BJ (cell line): ENCODE data around the gene PRAC1. TPM values are rescaled to one million over a fixed set of nuclear protein-coding genes. Genes with fewer than 3 reads are reported as not detected.
A peak's percentile ranks its signal among the peaks of the same experiment; 100 is the strongest.

Experiments used
- CTCF ChIA-PET: fragments of 350-600 bp; formaldehyde crosslinking; extraction: SDS; loops from one replicate; lab custom pipeline; 2021; ENCODE audit warnings: antibody characterized with exemption, inconsistent platforms; lab: Yijun Ruan, JAX
- POLR2A ChIA-PET: fragments of 300-600 bp; sonication (Branson Sonifier 250); formaldehyde crosslinking; extraction: SDS; loops from one replicate; lab custom pipeline; 2021; ENCODE audit warnings: antibody characterized with exemption; lab: Charles Lee
- DNase-seq: peaks from one replicate; pipeline ENCODE4 v3.0.0-alpha.2; 2011; ENCODE audit warnings: low read depth
- H3K27me3 ChIP-seq: 2 replicates; pipeline ENCODE4 v1.6.0; 2011; ENCODE audit warnings: low read length; ENCODE audit not compliant: control insufficient read depth, insufficient read depth
- H3K36me3 ChIP-seq: 2 replicates; pipeline ENCODE4 v1.5.1; 2011; ENCODE audit warnings: low read length; ENCODE audit not compliant: control insufficient read depth, insufficient read depth
- H3K4me3 ChIP-seq: 2 replicates; pipeline ENCODE4 v1.5.1; 2011; ENCODE audit warnings: low read depth, mild to moderate bottlenecking, control low read depth, low read length
- polyA plus RNA-seq: library from polyadenylated mRNA; depleted of rRNA; stranded (reverse); fragments of >200 nt; gene quantifications from 2 replicates; pipeline ENCODE4 v1.2.3, GENCODE V29; 2011
- TF ChIP-seq, protein P1 (sequence below): IDR thresholded peaks from 2 replicates; pipeline ENCODE4 v1.5.1; 2011; ENCODE audit warnings: low read depth, mild to moderate bottlenecking, control low read depth, inconsistent platforms, low read length, moderate library complexity; ENCODE audit not compliant: insufficient read depth

The PRAC1 gene
- polyA plus RNA-seq, 1 experiment: not detected

DNA sequence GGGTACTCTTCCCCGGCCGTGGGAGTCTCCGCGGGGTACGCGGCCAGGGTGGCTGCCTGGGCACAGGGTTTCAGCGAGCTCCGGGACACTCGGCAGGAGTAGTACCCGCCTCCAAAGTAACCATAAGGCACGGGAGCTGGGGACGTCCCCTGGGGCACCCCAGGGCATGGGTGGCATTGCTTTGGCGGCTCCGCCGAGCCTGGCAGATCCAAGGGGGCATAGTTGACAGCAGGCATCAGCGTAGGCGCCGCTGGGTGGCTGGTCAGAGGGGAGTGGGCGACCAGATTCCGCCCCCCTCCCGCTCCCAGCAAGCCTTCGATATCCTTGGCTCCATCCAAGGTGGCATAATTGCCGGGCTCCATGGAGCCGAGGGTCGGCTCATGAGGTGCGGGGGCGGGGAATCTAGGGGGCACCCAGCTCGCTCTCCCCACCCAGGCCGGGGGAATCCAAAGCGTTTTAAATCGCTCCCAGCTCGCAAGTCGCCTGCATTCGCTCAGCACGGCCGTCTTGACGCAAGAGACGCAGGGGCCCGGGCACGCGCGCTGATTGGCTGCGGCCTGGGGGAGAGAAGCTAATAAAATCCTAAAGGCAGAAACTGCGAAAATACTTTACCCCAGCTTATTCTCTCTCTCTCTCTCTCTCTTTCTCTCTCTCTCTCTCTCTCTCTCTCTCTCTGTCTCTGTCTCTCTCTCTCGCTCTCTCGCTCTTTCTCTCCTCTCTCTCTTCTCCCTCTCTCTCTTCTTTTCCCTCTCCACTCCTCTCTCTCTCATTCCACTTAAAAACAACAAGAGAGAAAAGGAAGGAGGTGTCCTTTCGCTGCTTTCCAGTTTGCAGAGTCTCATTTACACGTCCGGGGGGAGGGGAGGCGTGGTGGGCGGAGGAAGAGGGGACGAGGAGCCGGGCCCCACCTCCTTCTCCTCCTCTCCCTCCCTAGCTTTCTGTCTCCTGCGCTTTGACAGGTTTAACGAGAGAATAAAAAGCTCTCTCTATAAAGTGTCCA lies 6.2 kb upstream of the PRAC1 start, which contains the start of gene HOXB13:
HOXB13 (minus strand) TSS at position 519 of the 1,000 bp plus-strand sequence; CDS start at position 362, 157 bp downstream.
- Histone ChIP-seq H3K36me3 (no peaks in the 10 kb centered on the region), H3K27me3 (peaks cover 68% of the 10 kb centered on the region), H3K4me3 (peak within 1 kb of the TSS; percentile 43)
- TF ChIP-seq, protein P1, sequence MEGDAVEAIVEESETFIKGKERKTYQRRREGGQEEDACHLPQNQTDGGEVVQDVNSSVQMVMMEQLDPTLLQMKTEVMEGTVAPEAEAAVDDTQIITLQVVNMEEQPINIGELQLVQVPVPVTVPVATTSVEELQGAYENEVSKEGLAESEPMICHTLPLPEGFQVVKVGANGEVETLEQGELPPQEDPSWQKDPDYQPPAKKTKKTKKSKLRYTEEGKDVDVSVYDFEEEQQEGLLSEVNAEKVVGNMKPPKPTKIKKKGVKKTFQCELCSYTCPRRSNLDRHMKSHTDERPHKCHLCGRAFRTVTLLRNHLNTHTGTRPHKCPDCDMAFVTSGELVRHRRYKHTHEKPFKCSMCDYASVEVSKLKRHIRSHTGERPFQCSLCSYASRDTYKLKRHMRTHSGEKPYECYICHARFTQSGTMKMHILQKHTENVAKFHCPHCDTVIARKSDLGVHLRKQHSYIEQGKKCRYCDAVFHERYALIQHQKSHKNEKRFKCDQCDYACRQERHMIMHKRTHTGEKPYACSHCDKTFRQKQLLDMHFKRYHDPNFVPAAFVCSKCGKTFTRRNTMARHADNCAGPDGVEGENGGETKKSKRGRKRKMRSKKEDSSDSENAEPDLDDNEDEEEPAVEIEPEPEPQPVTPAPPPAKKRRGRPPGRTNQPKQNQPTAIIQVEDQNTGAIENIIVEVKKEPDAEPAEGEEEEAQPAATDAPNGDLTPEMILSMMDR: no peak
- DNase-seq: no peak
- CTCF ChIA-PET: interaction anchor here (0.5 to 10.1 kb wide), 8 partner anchors 10 to 156 kb away, joined by 3 to 152 read pairs (median 4); no protein-coding TSS in a partner anchor
- POLR2A ChIA-PET: interaction anchor here (0.7 kb wide), 1 partner anchor 400 kb away, joined by 14 read pairs; no protein-coding TSS in a partner anchor

DNA sequence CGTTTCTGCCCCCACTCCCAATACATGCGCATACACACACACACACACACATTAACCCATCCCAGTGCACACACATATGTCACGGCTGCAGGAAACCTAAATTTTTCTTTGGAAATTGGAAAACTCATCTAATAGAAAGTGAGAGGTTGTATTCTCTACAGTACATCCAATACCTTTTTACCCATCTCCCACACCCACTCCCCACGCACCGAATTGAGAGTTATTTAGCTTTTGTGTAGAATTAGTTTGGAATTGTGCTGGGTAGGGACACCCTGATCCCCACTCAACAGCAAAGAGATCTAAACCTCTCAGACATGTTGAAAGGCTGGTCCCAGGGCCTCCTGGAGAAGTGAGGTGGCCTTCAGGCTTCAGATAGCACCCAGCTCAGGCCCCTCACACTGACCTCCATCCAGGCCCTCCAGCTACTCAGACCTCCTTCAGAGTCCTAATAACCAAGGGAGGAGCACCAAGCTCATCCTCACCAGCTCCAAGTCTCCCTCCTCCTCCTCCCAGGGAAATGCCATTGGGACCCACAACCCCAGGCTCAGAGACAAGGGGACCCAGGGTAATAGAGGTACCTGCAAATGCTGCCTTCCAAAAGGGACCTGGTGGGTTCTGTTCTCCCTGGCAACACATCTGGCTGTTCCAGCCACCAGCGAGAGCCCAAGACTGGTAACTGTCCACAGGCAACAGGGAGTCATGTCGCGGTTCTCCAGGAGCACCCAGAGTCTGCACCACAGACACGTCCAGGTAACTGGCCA lies 5.3 kb upstream of the PRAC1 start:
- TF ChIP-seq, protein P1: no peak
- Histone ChIP-seq H3K4me3 (peak overlapping the region; percentile 43), H3K36me3 (no peaks in the 10 kb centered on the region), H3K27me3 (peaks cover 64% of the 10 kb centered on the region)
- POLR2A ChIA-PET: no interaction called here
- CTCF ChIA-PET: interaction anchor here (0.5 to 10.1 kb wide), 5 partner anchors 16 to 151 kb away, joined by 3 to 152 read pairs (median 5); no protein-coding TSS in a partner anchor
- DNase-seq: no peak

DNA sequence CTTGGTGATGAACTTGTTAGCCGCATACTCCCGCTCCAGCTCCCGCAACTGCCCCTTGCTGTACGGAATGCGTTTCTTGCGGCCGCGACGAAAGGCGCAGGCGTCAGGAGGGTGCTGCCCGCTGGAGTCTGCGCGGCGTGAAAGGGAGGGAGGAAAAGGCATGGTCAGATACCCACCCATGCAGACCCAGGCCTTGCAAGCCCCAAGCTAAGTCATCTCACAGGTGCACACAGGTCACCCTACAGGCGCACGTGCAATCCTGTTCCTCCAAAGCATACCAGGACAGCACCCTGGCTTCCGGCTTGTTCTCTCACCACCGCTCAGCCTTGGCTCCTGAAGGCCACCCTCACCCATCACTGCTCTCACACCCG lies 4.6 kb upstream of the PRAC1 start:
- POLR2A ChIA-PET: no interaction called here

DNA sequence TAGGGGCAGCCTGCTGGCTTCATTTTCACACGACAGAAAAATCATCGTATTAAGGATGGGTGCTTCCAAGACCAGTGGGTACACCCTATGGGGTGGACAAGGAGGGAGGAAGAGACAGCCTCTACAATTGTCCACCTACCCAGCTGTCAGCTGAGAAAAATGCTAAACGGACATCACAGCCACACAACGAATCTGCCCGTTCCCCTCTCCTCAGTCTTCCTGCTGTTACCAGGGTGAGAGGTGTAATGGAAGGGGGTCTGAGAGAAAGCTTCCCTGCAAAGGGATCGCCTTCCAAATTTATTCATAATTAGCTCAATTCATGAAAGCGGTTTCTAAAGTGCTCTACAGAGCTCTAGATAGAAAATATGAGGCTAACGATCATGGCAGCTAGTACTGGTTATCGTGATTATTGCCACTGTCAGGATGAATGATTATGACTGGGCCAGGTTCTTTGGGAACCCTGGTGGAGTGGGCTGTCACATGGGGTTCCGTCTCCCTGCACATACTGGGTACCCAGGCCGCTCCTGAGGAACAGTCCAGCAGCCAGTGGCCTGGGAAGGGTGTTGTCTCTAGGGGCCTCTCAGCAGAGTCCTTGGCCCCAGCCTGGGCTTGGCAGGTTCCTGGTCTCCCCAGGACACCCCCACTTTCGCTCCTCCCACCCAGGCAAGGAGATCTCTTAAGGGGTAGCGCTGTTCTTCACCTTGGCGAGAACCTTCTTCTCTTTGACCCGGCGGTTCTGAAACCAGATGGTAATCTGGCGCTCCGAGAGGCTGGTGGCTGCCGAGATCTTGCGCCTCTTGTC lies 4.0 kb upstream of the PRAC1 start:
- no peak overlapping the region for H3K4me3 ChIP-seq
- ChIA-PET CTCF (interaction anchor here (1.4 to 10.4 kb wide), 7 partner anchors 18 to 152 kb away, joined by 4 to 152 read pairs (median 7); no protein-coding TSS in a partner anchor), POLR2A (no interaction called here)
- H3K27me3 ChIP-seq: peaks cover 65% of the 10 kb centered on the region
- no peak for DNase-seq
- H3K36me3 ChIP-seq: no peaks in the 10 kb centered on the region
- TF ChIP-seq, protein P1: no peak

More for the DNA sequence above, 4.6 kb upstream of the PRAC1 start:
- Histone ChIP-seq H3K36me3 (no peaks in the 10 kb centered on the region), H3K27me3 (peaks cover 65% of the 10 kb centered on the region), H3K4me3 (no peak overlapping the region)
- DNase-seq: no peak
- TF ChIP-seq, protein P1: no peak
- CTCF ChIA-PET: interaction anchor here (1.8 to 10.4 kb wide), 4 partner anchors 63 to 152 kb away, joined by 7 to 152 read pairs (median 72); no protein-coding TSS in a partner anchor
